Stimulated activated CD4-positive, alpha-beta T cell treated with anti-CD3 and anti-CD28 coated beads, Interleukin-15, amount 100 ng/mL, for 24 hours (primary cell): ENCODE results near the gene MAPK1.
"Not testable (repeated sequence)": the region's sequence is repeated elsewhere in the genome, so short reads cannot be mapped to it uniquely, and the experiment has no call there.

ENCODE experiments used
- DNase-seq: peaks from one replicate; pipeline ENCODE4 v3.0.0-alpha.2; 2020

The MAPK1 gene

GRCh38 chr22:21881841-21882753 lies 14.7 kb upstream of the MAPK1 start:
- no peak for DNase-seq

DNA sequence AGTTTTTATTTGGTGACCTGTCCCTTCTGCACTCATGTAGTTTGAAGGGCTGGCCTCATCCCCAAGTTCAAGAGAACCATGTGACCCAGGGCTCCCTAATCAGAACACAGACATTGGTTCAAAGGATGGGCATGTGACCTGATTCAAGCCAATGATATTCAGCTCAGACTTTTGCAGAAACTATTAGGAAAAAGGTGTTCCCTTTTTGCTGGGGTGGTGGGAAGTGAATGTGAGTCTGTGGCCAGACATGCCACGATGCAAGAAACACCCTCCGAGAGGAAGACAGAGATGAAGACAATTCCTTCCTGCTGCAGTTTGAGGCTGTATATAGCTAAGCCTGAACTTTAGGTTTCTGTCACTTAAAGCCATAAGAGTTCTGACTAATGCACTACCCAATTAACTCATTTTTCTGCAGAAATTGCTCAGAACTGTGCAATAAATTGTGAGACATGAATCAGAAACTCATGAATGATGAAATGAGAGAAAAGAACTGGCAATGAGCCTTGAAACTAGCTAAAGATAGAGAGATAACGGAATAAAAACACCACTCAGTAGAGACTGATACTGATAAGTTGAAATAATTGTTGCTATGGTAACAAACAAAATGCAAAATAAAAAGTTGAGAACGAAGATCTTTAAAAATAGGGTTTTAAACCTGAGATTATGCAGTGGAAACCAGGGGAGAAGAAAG lies 9.2 kb upstream of the MAPK1 start:
- peak; percentile 62 for DNase-seq

- not testable (repeated sequence) for DNase-seq
Measured at GRCh38 chr22:21874953-21875352, 7.5 kb upstream of the MAPK1 start.

GRCh38 chr22:21873619-21874018 lies 6.2 kb upstream of the MAPK1 start:
- DNase-seq: no peak

DNA sequence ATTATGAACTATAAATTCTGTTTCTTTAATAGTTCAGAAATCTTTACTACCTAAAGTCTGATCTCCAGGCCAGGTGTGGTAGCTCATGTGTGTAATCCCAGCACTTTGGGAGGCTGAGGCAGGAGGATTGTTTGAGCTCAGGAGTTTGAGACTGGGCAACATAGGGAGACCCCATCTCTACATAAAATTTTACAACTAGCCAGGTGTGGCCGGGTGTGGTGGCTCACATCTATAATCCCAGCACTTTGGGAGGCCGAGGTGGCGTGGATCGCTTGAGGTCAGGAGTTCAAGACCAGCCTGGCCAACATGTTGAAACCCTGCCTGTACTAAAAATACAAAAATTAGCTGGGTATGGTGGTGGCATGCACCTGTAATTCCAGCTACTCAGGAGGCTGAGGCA lies 5.3 kb upstream of the MAPK1 start:
- not testable (repeated sequence) for DNase-seq

GRCh38 chr22:21868651-21869050 lies 1.2 kb upstream of the MAPK1 start:
- no peak for DNase-seq

DNA sequence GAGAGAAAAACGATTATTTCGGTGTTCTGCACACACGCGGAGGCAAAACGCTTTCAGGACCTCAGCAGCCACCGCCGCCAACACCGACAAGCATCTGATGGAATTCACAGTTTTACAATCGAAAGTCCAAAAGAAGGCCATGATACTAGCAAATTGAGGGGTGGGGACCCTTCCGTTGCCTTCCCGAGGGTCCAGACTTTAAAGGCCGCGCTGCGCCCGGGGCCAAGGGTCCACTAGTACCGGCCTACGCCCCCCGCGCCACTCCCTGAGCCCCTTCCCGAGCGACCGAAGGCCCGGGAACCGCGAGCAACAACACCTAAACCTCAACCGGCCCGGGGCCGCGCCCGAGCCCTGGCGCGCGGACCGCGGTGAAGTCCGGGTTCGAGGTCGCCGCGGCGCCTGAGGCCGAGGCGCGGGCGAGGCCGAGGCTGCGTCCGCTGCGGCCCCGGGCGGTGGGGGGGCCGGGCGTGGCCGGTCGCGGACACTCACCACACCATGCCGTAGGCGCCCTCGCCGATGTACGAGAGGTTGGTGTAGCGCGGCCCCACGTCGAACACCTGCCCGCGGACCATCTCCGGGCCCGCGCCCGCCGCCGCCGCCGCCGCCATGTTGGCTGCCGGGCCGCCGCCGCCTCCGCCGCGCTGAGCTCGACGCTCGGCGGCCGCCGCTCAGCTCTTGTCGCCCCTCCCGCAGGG lies 465 bp downstream of the MAPK1 start:
- DNase-seq: peak; percentile 44

- DNase-seq: peak; percentile 62
Measured at GRCh38 chr22:21865041-21865440, 2.4 kb downstream of the MAPK1 start.

GRCh38 chr22:21862386-21863245 lies 4.8 kb downstream of the MAPK1 start:
- DNase-seq: no peak

- no peak for DNase-seq
Measured at GRCh38 chr22:21861851-21862250, 5.6 kb downstream of the MAPK1 start.

- DNase-seq: no peak
Measured at GRCh38 chr22:21861264-21861848, 6.1 kb downstream of the MAPK1 start.

- DNase-seq: no peak
Measured at GRCh38 chr22:21860491-21861039, 6.9 kb downstream of the MAPK1 start.

DNA sequence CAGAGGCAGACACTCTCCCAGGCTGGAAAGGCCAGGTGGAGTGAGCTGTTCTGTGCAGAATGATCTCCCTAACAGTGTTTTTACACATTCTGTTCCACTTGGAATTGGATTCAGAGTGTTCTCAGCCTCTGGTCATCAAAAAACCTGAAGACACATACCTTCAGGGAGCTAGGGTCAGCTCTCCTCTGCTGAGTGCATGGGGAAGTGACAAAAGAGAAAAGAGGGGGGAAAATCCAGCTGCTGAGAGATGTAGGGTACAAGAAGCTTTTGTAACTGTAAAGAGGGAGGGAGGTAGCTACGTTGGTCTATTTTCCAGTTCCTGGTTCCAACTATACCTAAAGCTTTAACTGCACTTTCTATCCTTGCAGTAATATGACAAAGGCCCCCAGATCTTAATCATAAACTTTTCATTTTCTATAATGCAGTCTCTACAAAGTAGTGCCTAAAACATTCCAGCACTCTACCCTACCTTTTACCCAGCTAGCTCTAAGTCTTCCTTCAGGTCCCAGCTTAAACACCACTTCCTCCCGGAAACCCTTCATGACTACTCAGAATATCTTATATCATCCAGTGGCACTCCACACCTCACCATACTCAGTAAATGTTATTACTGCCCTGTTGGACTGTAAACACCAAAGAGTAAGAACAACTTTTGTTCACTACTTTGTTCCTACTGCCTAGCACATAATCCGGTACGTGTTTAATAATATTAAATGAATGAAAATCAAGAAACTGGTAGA lies 9.2 kb downstream of the MAPK1 start:
- no peak for DNase-seq

- DNase-seq: no peak
Measured at GRCh38 chr22:21857481-21857914, 9.9 kb downstream of the MAPK1 start.

GRCh38 chr22:21856868-21857267 lies 10.6 kb downstream of the MAPK1 start:
- no peak for DNase-seq

DNA sequence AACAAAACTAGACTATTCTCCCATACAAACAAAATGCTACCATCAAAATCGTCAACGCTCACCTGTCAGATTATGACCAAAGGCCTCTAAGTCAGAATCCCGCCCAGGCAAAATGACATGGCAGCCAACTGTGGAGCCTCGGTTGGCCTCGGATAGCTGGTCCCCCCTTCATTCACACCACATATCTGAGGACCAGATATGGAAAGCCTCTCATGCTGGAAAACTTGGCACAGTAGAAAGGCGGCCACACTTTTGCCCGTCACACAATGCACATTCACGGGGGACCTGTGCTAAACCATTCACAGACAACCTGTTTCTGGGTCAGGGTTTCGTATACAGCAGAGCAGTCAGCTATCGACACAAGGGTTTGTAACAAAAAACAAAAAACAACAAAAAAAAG lies 11.2 kb downstream of the MAPK1 start:
- no peak for DNase-seq

- DNase-seq: no peak
Measured at GRCh38 chr22:21855676-21856075, 11.8 kb downstream of the MAPK1 start.

- no peak for DNase-seq
Measured at GRCh38 chr22:21850660-21851059, 16.8 kb downstream of the MAPK1 start.

GRCh38 chr22:21849489-21849888 lies 18.0 kb downstream of the MAPK1 start:
- DNase-seq: no peak

- DNase-seq: not testable (repeated sequence)
Measured at GRCh38 chr22:21848057-21848456, 19.4 kb downstream of the MAPK1 start.
